GM12878 (cell line): ENCODE results near the gene P3H3. TPM values are rescaled to one million over a fixed set of nuclear protein-coding genes. Genes with fewer than 3 reads are reported as not detected.

Experiments used
- polyA plus RNA-seq, 11 experiments: library from polyadenylated mRNA; depleted of rRNA in 4 of 11; unstranded in 6 of 11; stranded (reverse) in 5 of 11; fragments of >200 nt; fragmentation: Nextera tagmentation in 4 of 11; fragmentation: Illumina TruSeq in 1 of 11; extraction: Ambion mirVana in 4 of 11; extraction: Trizol in 1 of 11; gene quantifications; 1 replicate in 1 of 11; 2 replicates in 10 of 11; pipeline versions ENCODE4 v1.2.1 to v1.2.3, GENCODE V29; 2011 to 2016; ENCODE audit warnings: inconsistent platforms in 2 of 11, missing spikeins in 2 of 11, low read depth in 1 of 11
- total RNA-seq, 4 experiments: library from RNA; depleted of rRNA in 3 of 4; stranded (reverse); fragments of >200 nt in 3 of 4; fragmentation: Illumina TruSeq in 1 of 4; extraction: Trizol in 1 of 4; gene quantifications; 2 replicates each; pipeline versions ENCODE4 v1.2.1 to v1.2.3, GENCODE V29; 2013 to 2021

Gene P3H3
- total and polyA plus RNA-seq, 10 of the 15 experiments (the other 5 are each of a cell fraction or from before 2014, with no cell fraction given): 0.03 to 0.21 (median 0.05) TPM; not detected in 7

Other genes with a start within 250 kb of the P3H3 start
Only the 7 nearest of the 27 such genes appear.
- gene CD4, start 38.9 kb upstream of the P3H3 start, total RNA-seq (2014; rRNA removed): 0.40 and 0.49 TPM in 2 replicates
- gene CD4, start 38.9 kb upstream of the P3H3 start, total RNA-seq (2014; rRNA removed; fragmentation: Illumina TruSeq; extraction: Trizol): 0.60 and 0.81 TPM in 2 replicates
- gene CD4, start 38.9 kb upstream of the P3H3 start, total RNA-seq (2021): 1.6 and 1.8 TPM in 2 replicates
- 0.27 and 0.29 TPM in 2 replicates for gene CD4, start 38.9 kb upstream of the P3H3 start, polyA plus RNA-seq (2011; rRNA removed)
- gene CD4, start 38.9 kb upstream of the P3H3 start, polyA plus RNA-seq (2014; fragmentation: Illumina TruSeq; extraction: Trizol): 1.5 and 2.4 TPM in 2 replicates
- under 1 TPM; 0.49 to 0.85 TPM for gene CD4, start 38.9 kb upstream of the P3H3 start, polyA plus RNA-seq (2014; fragmentation: Nextera tagmentation; extraction: Ambion mirVana)
- 0.85 and 1.3 TPM in 2 replicates for gene CD4, start 38.9 kb upstream of the P3H3 start, polyA plus RNA-seq (2014; rRNA removed)
- gene CD4, start 38.9 kb upstream of the P3H3 start, polyA plus RNA-seq (2016; fragmentation: Nextera tagmentation; extraction: Ambion mirVana): under 1 TPM; 0.24 to 0.57 TPM
- not detected in 2 replicates for gene GPR162, start 6.6 kb upstream of the P3H3 start, total RNA-seq (2014; rRNA removed)
- gene GPR162, start 6.6 kb upstream of the P3H3 start, total RNA-seq (2014; rRNA removed; fragmentation: Illumina TruSeq; extraction: Trizol): not detected in 2 replicates
- gene GPR162, start 6.6 kb upstream of the P3H3 start, total RNA-seq (2021): not detected in 2 replicates
- 0.09 TPM in 1 of 2 replicates, not detected in the other for gene GPR162, start 6.6 kb upstream of the P3H3 start, polyA plus RNA-seq (2011; rRNA removed)
- not detected in 2 replicates for gene GPR162, start 6.6 kb upstream of the P3H3 start, polyA plus RNA-seq (2014; fragmentation: Illumina TruSeq; extraction: Trizol)
- not detected for gene GPR162, start 6.6 kb upstream of the P3H3 start, polyA plus RNA-seq (2014; fragmentation: Nextera tagmentation; extraction: Ambion mirVana)
- gene GPR162, start 6.6 kb upstream of the P3H3 start, polyA plus RNA-seq (2014; rRNA removed): not detected in 2 replicates
- not detected for gene GPR162, start 6.6 kb upstream of the P3H3 start, polyA plus RNA-seq (2016; fragmentation: Nextera tagmentation; extraction: Ambion mirVana)
- 0.23 and 0.33 TPM in 2 replicates for gene GNB3, start 12.5 kb downstream of the P3H3 start, total RNA-seq (2014; rRNA removed)
- gene GNB3, start 12.5 kb downstream of the P3H3 start, total RNA-seq (2014; rRNA removed; fragmentation: Illumina TruSeq; extraction: Trizol): 0.23 and 0.58 TPM in 2 replicates
- gene GNB3, start 12.5 kb downstream of the P3H3 start, total RNA-seq (2021): 0.16 and 0.46 TPM in 2 replicates
- gene GNB3, start 12.5 kb downstream of the P3H3 start, polyA plus RNA-seq (2011; rRNA removed): 0.05 and 0.12 TPM in 2 replicates
- gene GNB3, start 12.5 kb downstream of the P3H3 start, polyA plus RNA-seq (2014; fragmentation: Illumina TruSeq; extraction: Trizol): 0.16 and 0.38 TPM in 2 replicates
- under 1 TPM; 0.18 to 0.24 TPM for gene GNB3, start 12.5 kb downstream of the P3H3 start, polyA plus RNA-seq (2014; fragmentation: Nextera tagmentation; extraction: Ambion mirVana)
- gene GNB3, start 12.5 kb downstream of the P3H3 start, polyA plus RNA-seq (2014; rRNA removed): 0.46 and 0.55 TPM in 2 replicates
- gene GNB3, start 12.5 kb downstream of the P3H3 start, polyA plus RNA-seq (2016; fragmentation: Nextera tagmentation; extraction: Ambion mirVana): 1 to 10 TPM in 1 of 2 experiments, under 1 TPM in 1; 0.33 to 1.1 TPM
- 112 and 117 TPM in 2 replicates for gene CDCA3, start 22.9 kb downstream of the P3H3 start, total RNA-seq (2014; rRNA removed)
- 69.1 and 70.8 TPM in 2 replicates for gene CDCA3, start 22.9 kb downstream of the P3H3 start, total RNA-seq (2014; rRNA removed; fragmentation: Illumina TruSeq; extraction: Trizol)
- 68.6 and 72.7 TPM in 2 replicates for gene CDCA3, start 22.9 kb downstream of the P3H3 start, total RNA-seq (2021)
- 70.1 and 82.6 TPM in 2 replicates for gene CDCA3, start 22.9 kb downstream of the P3H3 start, polyA plus RNA-seq (2011; rRNA removed)
- 103 and 113 TPM in 2 replicates for gene CDCA3, start 22.9 kb downstream of the P3H3 start, polyA plus RNA-seq (2014; fragmentation: Illumina TruSeq; extraction: Trizol)
- gene CDCA3, start 22.9 kb downstream of the P3H3 start, polyA plus RNA-seq (2014; fragmentation: Nextera tagmentation; extraction: Ambion mirVana): 10 to 100 TPM; 34.5 to 47.3 TPM
- 138 and 148 TPM in 2 replicates for gene CDCA3, start 22.9 kb downstream of the P3H3 start, polyA plus RNA-seq (2014; rRNA removed)
- 100 to 1,000 TPM; 131 to 132 TPM for gene CDCA3, start 22.9 kb downstream of the P3H3 start, polyA plus RNA-seq (2016; fragmentation: Nextera tagmentation; extraction: Ambion mirVana)
- 76.5 and 80.4 TPM in 2 replicates for gene USP5, start 23.7 kb downstream of the P3H3 start, total RNA-seq (2014; rRNA removed)
- 49.5 and 51.2 TPM in 2 replicates for gene USP5, start 23.7 kb downstream of the P3H3 start, total RNA-seq (2014; rRNA removed; fragmentation: Illumina TruSeq; extraction: Trizol)
- gene USP5, start 23.7 kb downstream of the P3H3 start, total RNA-seq (2021): 124 and 135 TPM in 2 replicates
- gene USP5, start 23.7 kb downstream of the P3H3 start, polyA plus RNA-seq (2011; rRNA removed): 32.5 and 68.4 TPM in 2 replicates
- gene USP5, start 23.7 kb downstream of the P3H3 start, polyA plus RNA-seq (2014; fragmentation: Illumina TruSeq; extraction: Trizol): 33.9 and 87.5 TPM in 2 replicates
- gene USP5, start 23.7 kb downstream of the P3H3 start, polyA plus RNA-seq (2014; fragmentation: Nextera tagmentation; extraction: Ambion mirVana): 1 to 10 TPM; 2.5 to 5.2 TPM
- 68.9 and 77.6 TPM in 2 replicates for gene USP5, start 23.7 kb downstream of the P3H3 start, polyA plus RNA-seq (2014; rRNA removed)
- gene USP5, start 23.7 kb downstream of the P3H3 start, polyA plus RNA-seq (2016; fragmentation: Nextera tagmentation; extraction: Ambion mirVana): 100 to 1,000 TPM; 110 to 112 TPM
- 1,631 and 1,672 TPM in 2 replicates for gene TPI1, start 39.1 kb downstream of the P3H3 start, total RNA-seq (2014; rRNA removed)
- gene TPI1, start 39.1 kb downstream of the P3H3 start, total RNA-seq (2014; rRNA removed; fragmentation: Illumina TruSeq; extraction: Trizol): 1,031 and 1,059 TPM in 2 replicates
- 916 and 925 TPM in 2 replicates for gene TPI1, start 39.1 kb downstream of the P3H3 start, total RNA-seq (2021)
- 2,490 and 3,306 TPM in 2 replicates for gene TPI1, start 39.1 kb downstream of the P3H3 start, polyA plus RNA-seq (2011; rRNA removed)
- 1,383 and 1,555 TPM in 2 replicates for gene TPI1, start 39.1 kb downstream of the P3H3 start, polyA plus RNA-seq (2014; fragmentation: Illumina TruSeq; extraction: Trizol)
- 1,000 to 10,000 TPM; 5,044 to 7,349 TPM for gene TPI1, start 39.1 kb downstream of the P3H3 start, polyA plus RNA-seq (2014; fragmentation: Nextera tagmentation; extraction: Ambion mirVana)
- gene TPI1, start 39.1 kb downstream of the P3H3 start, polyA plus RNA-seq (2014; rRNA removed): 993 and 1,045 TPM in 2 replicates
- gene TPI1, start 39.1 kb downstream of the P3H3 start, polyA plus RNA-seq (2016; fragmentation: Nextera tagmentation; extraction: Ambion mirVana): 1,000 to 10,000 TPM; 1,723 to 1,836 TPM
- 4.2 and 5.6 TPM in 2 replicates for gene SPSB2, start 44.9 kb downstream of the P3H3 start, total RNA-seq (2014; rRNA removed)
- 1.8 and 2.0 TPM in 2 replicates for gene SPSB2, start 44.9 kb downstream of the P3H3 start, total RNA-seq (2014; rRNA removed; fragmentation: Illumina TruSeq; extraction: Trizol)
- gene SPSB2, start 44.9 kb downstream of the P3H3 start, total RNA-seq (2021): 3.4 and 3.9 TPM in 2 replicates
- 0.29 and 0.58 TPM in 2 replicates for gene SPSB2, start 44.9 kb downstream of the P3H3 start, polyA plus RNA-seq (2011; rRNA removed)
- gene SPSB2, start 44.9 kb downstream of the P3H3 start, polyA plus RNA-seq (2014; fragmentation: Illumina TruSeq; extraction: Trizol): 0.24 and 0.56 TPM in 2 replicates
- under 1 TPM; 0.08 to 0.24 TPM for gene SPSB2, start 44.9 kb downstream of the P3H3 start, polyA plus RNA-seq (2014; fragmentation: Nextera tagmentation; extraction: Ambion mirVana)
- gene SPSB2, start 44.9 kb downstream of the P3H3 start, polyA plus RNA-seq (2014; rRNA removed): 4.9 and 5.6 TPM in 2 replicates
- 1 to 10 TPM; 4.7 to 5.3 TPM for gene SPSB2, start 44.9 kb downstream of the P3H3 start, polyA plus RNA-seq (2016; fragmentation: Nextera tagmentation; extraction: Ambion mirVana)